Kidney epithelial cell (primary cell): Measurements from ENCODE around the gene CD36. TPM values are rescaled to one million over a fixed set of nuclear protein-coding genes. Genes with fewer than 3 reads are reported as not detected.
A peak's percentile ranks its signal among the peaks of the same experiment; 100 is the strongest.

Source experiments
- DNase-seq: peaks from one replicate; pipeline ENCODE4 v3.0.0-alpha.2; 2010; ENCODE audit warnings: low read depth
- H3K27me3 ChIP-seq: 2 replicates; pipeline ENCODE4 v1.6.0; 2011; ENCODE audit warnings: low read length; ENCODE audit not compliant: control insufficient read depth, insufficient read depth
- H3K36me3 ChIP-seq: 2 replicates; pipeline ENCODE4 v1.5.1; 2011; ENCODE audit warnings: low read length; ENCODE audit not compliant: control insufficient read depth, insufficient read depth
- H3K4me3 ChIP-seq: 2 replicates; pipeline ENCODE4 v1.5.1; 2011; ENCODE audit warnings: low read depth, mild to moderate bottlenecking, control low read depth, low read length
- total RNA-seq: library from RNA; depleted of rRNA; stranded (reverse); fragments of >200 nt; gene quantifications from 2 replicates; pipeline ENCODE4 v1.2.3, GENCODE V29; 2015
- TF ChIP-seq, protein P1 (sequence below): IDR thresholded peaks from 2 replicates; pipeline ENCODE4 v1.5.1; 2011; ENCODE audit warnings: mild to moderate bottlenecking, moderate library complexity, low read length, control low read depth, inconsistent platforms; ENCODE audit not compliant: insufficient read depth, poor library complexity, severe bottlenecking

CD36 gene
- total RNA-seq, 1 donor from 2014 or later: not detected

DNA sequence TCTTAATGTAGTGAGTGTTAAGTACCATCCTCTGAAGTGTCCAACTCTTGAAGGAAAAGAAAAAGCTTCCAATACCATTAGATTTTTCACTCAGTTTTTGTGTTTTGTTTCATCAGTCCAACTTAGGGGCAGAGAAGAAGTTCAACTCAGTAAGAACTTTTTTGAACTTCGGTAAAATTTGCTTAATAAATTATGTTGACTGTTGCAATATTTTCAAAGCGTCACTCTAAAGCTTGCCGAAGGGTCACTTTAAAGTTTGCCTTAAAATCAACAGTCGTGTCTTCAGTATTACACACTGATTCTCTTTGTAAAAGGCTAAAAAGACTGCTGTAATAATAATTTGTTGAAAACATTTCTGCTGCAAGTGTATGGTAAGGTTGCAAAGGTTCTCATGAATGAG lies 17.6 kb downstream of the CD36 start:
- Histone ChIP-seq H3K36me3 (no peaks in the 10 kb centered on the region), H3K4me3 (no peak overlapping the region), H3K27me3 (no peaks in the 10 kb centered on the region)
- no peak for DNase-seq
- TF ChIP-seq, protein P1, sequence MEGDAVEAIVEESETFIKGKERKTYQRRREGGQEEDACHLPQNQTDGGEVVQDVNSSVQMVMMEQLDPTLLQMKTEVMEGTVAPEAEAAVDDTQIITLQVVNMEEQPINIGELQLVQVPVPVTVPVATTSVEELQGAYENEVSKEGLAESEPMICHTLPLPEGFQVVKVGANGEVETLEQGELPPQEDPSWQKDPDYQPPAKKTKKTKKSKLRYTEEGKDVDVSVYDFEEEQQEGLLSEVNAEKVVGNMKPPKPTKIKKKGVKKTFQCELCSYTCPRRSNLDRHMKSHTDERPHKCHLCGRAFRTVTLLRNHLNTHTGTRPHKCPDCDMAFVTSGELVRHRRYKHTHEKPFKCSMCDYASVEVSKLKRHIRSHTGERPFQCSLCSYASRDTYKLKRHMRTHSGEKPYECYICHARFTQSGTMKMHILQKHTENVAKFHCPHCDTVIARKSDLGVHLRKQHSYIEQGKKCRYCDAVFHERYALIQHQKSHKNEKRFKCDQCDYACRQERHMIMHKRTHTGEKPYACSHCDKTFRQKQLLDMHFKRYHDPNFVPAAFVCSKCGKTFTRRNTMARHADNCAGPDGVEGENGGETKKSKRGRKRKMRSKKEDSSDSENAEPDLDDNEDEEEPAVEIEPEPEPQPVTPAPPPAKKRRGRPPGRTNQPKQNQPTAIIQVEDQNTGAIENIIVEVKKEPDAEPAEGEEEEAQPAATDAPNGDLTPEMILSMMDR: no peak

DNA sequence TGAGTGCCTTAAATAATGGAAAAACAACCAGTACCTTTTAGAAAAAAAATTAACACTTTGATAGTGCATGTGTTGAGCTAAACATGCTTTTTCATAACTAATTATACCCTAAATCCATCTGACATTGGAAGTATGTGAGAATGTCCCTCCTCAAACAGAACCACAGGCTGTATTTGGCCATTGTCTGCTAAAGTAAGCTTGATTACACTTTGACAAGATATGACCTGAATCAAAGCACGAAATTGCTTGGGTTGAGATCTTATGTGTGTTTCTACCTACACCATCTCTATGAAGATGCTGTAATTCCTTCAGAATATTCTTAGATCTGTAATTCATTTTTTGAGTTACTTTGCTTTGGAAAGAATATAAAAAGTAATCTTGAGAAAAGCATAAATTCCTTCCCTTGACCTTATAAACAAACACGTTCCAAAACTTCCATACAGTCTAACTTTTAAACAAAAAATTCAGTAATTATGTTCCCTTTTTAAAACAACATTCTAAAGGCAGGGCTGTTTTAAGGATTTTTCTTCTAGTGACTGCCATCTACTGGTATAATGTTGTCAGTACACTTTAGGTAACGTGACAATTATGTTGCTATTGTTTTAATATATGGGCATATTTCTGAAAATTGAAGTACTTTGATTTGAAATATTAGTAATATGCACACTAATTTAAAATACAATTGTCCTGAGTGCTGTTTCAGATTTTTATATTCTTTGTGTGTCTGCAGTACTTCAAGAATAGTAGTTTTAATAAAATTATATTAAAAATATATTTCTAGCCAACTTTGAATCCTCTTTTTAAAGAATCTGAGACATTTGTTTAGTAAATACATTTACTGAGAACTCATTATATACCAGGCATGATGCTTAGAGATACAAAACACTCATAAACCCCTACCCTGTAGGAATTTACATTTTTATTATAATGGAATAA lies 20.9 kb downstream of the CD36 start:
- H3K36me3 ChIP-seq: no peaks in the 10 kb centered on the region
- TF ChIP-seq, protein P1: peak; percentile 48
- no peak for DNase-seq
- H3K4me3 ChIP-seq: no peak overlapping the region
- no peaks in the 10 kb centered on the region for H3K27me3 ChIP-seq

DNA sequence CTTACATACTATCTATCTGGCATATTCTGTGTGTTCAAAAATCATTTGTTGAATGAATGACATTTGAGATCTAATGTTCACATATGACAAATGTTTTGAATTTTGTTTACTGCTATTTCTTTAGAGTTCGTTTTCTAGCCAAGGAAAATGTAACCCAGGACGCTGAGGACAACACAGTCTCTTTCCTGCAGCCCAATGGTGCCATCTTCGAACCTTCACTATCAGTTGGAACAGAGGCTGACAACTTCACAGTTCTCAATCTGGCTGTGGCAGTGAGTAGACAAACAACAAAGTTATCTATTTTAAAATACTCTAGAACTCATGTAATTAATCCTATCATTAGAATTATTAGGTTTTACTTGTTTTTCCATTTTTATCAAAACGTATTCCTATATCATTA lies 22.5 kb downstream of the CD36 start:
- TF ChIP-seq, protein P1: no peak
- Histone ChIP-seq H3K4me3 (no peak overlapping the region), H3K36me3 (no peaks in the 10 kb centered on the region), H3K27me3 (no peaks in the 10 kb centered on the region)
- DNase-seq: no peak

DNA sequence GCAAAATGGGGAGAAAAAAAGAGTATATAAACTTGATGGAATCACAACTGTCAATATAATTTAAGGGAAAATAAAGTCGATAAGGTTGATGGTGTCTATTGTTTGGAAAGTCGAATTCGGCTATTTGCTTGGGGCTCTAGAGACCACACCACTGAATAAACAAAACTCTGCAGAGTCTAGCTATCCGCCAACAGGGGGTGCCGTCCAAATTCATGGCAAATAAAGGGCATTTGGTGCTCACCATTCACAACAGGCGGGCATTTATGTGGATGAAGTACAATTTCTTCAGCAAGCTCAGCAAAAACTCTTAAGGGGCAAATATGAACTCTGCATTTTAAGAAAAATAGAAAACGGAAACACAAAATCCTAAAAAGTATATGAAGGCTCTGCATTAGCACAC lies 23.3 kb downstream of the CD36 start:
- TF ChIP-seq, protein P1: peak; percentile 8
- Histone ChIP-seq H3K36me3 (no peaks in the 10 kb centered on the region), H3K4me3 (no peak overlapping the region), H3K27me3 (no peaks in the 10 kb centered on the region)
- DNase-seq: no peak

DNA sequence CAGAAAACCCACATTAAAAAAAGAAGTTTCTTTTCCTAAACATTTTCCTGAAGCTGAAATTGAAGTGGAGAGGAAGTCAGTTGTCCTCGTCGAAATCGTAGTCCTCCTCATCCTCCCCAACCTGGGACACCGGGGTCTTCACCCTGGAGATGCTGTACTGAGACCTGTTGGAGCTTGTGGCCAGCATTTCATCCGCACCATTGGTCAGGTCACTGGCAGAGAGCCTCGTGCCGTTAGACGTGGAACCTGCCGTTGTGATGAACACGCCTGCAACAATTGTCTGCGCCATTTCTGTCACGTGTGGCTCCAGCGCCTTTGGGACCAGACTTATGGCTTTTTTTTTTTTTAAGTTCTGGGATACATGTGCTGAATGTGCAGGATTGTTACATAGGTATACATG lies 23.8 kb downstream of the CD36 start:
- no peaks in the 10 kb centered on the region for H3K36me3 ChIP-seq
- H3K27me3 ChIP-seq: no peaks in the 10 kb centered on the region
- no peak for DNase-seq
- H3K4me3 ChIP-seq: no peak overlapping the region
- TF ChIP-seq, protein P1: no peak
